ENCODE data around the gene FBXO31. TPM values are rescaled to one million over a fixed set of nuclear protein-coding genes. Genes with fewer than 3 reads are reported as not detected.

Gene FBXO31
- total RNA-seq, 1 donor from 2014 or later: 30.6 TPM

- Mint-ChIP-seq H3K27ac (ENCODE audit: unreplicated experiment) (no peak overlapping the region), H3K36me3 (ENCODE audit: low read depth) (no peaks in the 10 kb centered on the region), H3K4me3 (ENCODE audit: unreplicated experiment) (no peak overlapping the region), H3K4me1 (ENCODE audit: low read depth) (peaks cover 10% of the 10 kb centered on the region), H3K27me3 (ENCODE audit: low read depth) (no peaks in the 10 kb centered on the region), H3K9me3 (ENCODE audit: low read depth) (no peaks in the 10 kb centered on the region)
- TF ChIP-seq CTCF (IDR thresholded peaks at IDR 0.05): no peak
- no peak for DNase-seq (ENCODE audit: low spot score)
Measured at GRCh38 chr16:87319011-87319410, 64.6 kb downstream of the FBXO31 start.

GRCh38 chr16:87317750-87318644 lies 65.6 kb downstream of the FBXO31 start:
- no peaks in the 10 kb centered on the region for H3K27me3 Mint-ChIP-seq (ENCODE audit: low read depth)
- TF ChIP-seq CTCF (IDR thresholded peaks at IDR 0.05): no peak
- H3K4me1 Mint-ChIP-seq (ENCODE audit: low read depth): peaks cover 10% of the 10 kb centered on the region
- no peaks in the 10 kb centered on the region for H3K9me3 Mint-ChIP-seq (ENCODE audit: low read depth)
- peak overlapping the region; percentile 94 for H3K4me3 Mint-ChIP-seq (ENCODE audit: unreplicated experiment)
- no peak for DNase-seq (ENCODE audit: low spot score)
- H3K27ac Mint-ChIP-seq (ENCODE audit: unreplicated experiment): peak overlapping the region; percentile 98
- no peaks in the 10 kb centered on the region for H3K36me3 Mint-ChIP-seq (ENCODE audit: low read depth)

- DNase-seq (ENCODE audit: low spot score): peak; percentile 97
- TF ChIP-seq CTCF (IDR thresholded peaks at IDR 0.05): peak; percentile 80
- no peaks in the 10 kb centered on the region for H3K9me3 Mint-ChIP-seq (ENCODE audit: low read depth)
- H3K27me3 Mint-ChIP-seq (ENCODE audit: low read depth): no peaks in the 10 kb centered on the region
- peaks cover 10% of the 10 kb centered on the region for H3K4me1 Mint-ChIP-seq (ENCODE audit: low read depth)
- H3K36me3 Mint-ChIP-seq (ENCODE audit: low read depth): no peaks in the 10 kb centered on the region
- H3K27ac Mint-ChIP-seq (ENCODE audit: unreplicated experiment): peak within 1 kb of the TSS; percentile 98
- peak within 1 kb of the TSS; percentile 94 for H3K4me3 Mint-ChIP-seq (ENCODE audit: unreplicated experiment)
Measured at GRCh38 chr16:87316923-87317749, 66.4 kb downstream of the FBXO31 start, which contains the start of gene C16orf95. Gene C16orf95, minus strand, starts transcription at chr16:87317392. Its CDS starts 150 bp downstream, at chr16:87317242.

GRCh38 chr16:87316450-87316922 lies 67.1 kb downstream of the FBXO31 start:
- H3K4me1 Mint-ChIP-seq (ENCODE audit: low read depth): peaks cover 10% of the 10 kb centered on the region

More at GRCh38 chr16:87316450-87316922, 67.1 kb downstream of the FBXO31 start:
- peak overlapping the region; percentile 98 for H3K27ac Mint-ChIP-seq (ENCODE audit: unreplicated experiment)
- DNase-seq (ENCODE audit: low spot score): no peak
- no peaks in the 10 kb centered on the region for H3K9me3 Mint-ChIP-seq (ENCODE audit: low read depth)
- peak overlapping the region; percentile 94 for H3K4me3 Mint-ChIP-seq (ENCODE audit: unreplicated experiment)
- H3K27me3 Mint-ChIP-seq (ENCODE audit: low read depth): no peaks in the 10 kb centered on the region
- TF ChIP-seq CTCF (IDR thresholded peaks at IDR 0.05): no peak
- H3K36me3 Mint-ChIP-seq (ENCODE audit: low read depth): no peaks in the 10 kb centered on the region
